ENCODE results near the gene SRRM4. TPM values are rescaled to one million over a fixed set of nuclear protein-coding genes. Genes with fewer than 3 reads are reported as not detected.

Gene SRRM4
- total RNA-seq, 1 donor from 2014 or later, result 1.4 TPM

- Mint-ChIP-seq H3K36me3 (no peaks in the 10 kb centered on the region), H3K9me3 (no peaks in the 10 kb centered on the region), H3K4me3 (peak overlapping the region; percentile 88), H3K27ac (peak overlapping the region; percentile 95), H3K4me1 (ENCODE audit: unreplicated experiment) (peaks cover 13% of the 10 kb centered on the region), H3K27me3 (peaks cover 5% of the 10 kb centered on the region)
- TF ChIP-seq CTCF (conservative IDR thresholded peaks at IDR 0.05), result no peak
- DNase-seq (ENCODE audit: extremely low spot score, unreplicated experiment), result peak; percentile 80
Measured at GRCh38 chr12:119153477-119154434, 172.4 kb downstream of the SRRM4 start.

- Mint-ChIP-seq H3K27ac (peak overlapping the region; percentile 95), H3K27me3 (peaks cover 5% of the 10 kb centered on the region), H3K4me1 (ENCODE audit: unreplicated experiment) (peaks cover 13% of the 10 kb centered on the region), H3K9me3 (no peaks in the 10 kb centered on the region), H3K4me3 (peak overlapping the region; percentile 88), H3K36me3 (no peaks in the 10 kb centered on the region)
- no peak for DNase-seq (ENCODE audit: extremely low spot score, unreplicated experiment)
- no peak for TF ChIP-seq CTCF (conservative IDR thresholded peaks at IDR 0.05)
Measured at GRCh38 chr12:119154435-119154818, 173.1 kb downstream of the SRRM4 start.

- Mint-ChIP-seq H3K27ac (no peak overlapping the region), H3K4me3 (no peak overlapping the region), H3K27me3 (peaks cover 7% of the 10 kb centered on the region), H3K4me1 (ENCODE audit: unreplicated experiment) (peaks cover 13% of the 10 kb centered on the region), H3K9me3 (no peaks in the 10 kb centered on the region), H3K36me3 (no peaks in the 10 kb centered on the region)
- DNase-seq (ENCODE audit: extremely low spot score, unreplicated experiment), result no peak
- no peak for TF ChIP-seq CTCF (conservative IDR thresholded peaks at IDR 0.05)
Measured at GRCh38 chr12:119156401-119157044, 175.2 kb downstream of the SRRM4 start.

GRCh38 chr12:119157528-119157927 is 176.2 kb downstream of the SRRM4 start:
- no peak for DNase-seq (ENCODE audit: extremely low spot score, unreplicated experiment)
- peaks cover 7% of the 10 kb centered on the region for H3K27me3 Mint-ChIP-seq
- no peak overlapping the region for H3K4me3 Mint-ChIP-seq

GRCh38 chr12:119157978-119158377 is 176.6 kb downstream of the SRRM4 start:
- Mint-ChIP-seq H3K27me3 (peaks cover 7% of the 10 kb centered on the region), H3K4me1 (ENCODE audit: unreplicated experiment) (peaks cover 11% of the 10 kb centered on the region), H3K36me3 (no peaks in the 10 kb centered on the region), H3K9me3 (no peaks in the 10 kb centered on the region), H3K4me3 (no peak overlapping the region), H3K27ac (no peak overlapping the region)
- no peak for TF ChIP-seq CTCF (conservative IDR thresholded peaks at IDR 0.05)
- no peak for DNase-seq (ENCODE audit: extremely low spot score, unreplicated experiment)

More at GRCh38 chr12:119157528-119157927, 176.2 kb downstream of the SRRM4 start:
- no peaks in the 10 kb centered on the region for H3K9me3 Mint-ChIP-seq
- no peaks in the 10 kb centered on the region for H3K36me3 Mint-ChIP-seq
- H3K4me1 Mint-ChIP-seq (ENCODE audit: unreplicated experiment), result peaks cover 13% of the 10 kb centered on the region
- no peak for TF ChIP-seq CTCF (conservative IDR thresholded peaks at IDR 0.05)
- no peak overlapping the region for H3K27ac Mint-ChIP-seq

Measured in type B pancreatic cell (in vitro differentiated cells).